HK-2 (cell line): ENCODE results near the gene CAND2.

ENCODE experiments used
- DNase-seq: peaks from one replicate; pipeline ENCODE4 v3.0.0-alpha.2; 2018; ENCODE audit not compliant: unreplicated experiment

CAND2 gene

DNA sequence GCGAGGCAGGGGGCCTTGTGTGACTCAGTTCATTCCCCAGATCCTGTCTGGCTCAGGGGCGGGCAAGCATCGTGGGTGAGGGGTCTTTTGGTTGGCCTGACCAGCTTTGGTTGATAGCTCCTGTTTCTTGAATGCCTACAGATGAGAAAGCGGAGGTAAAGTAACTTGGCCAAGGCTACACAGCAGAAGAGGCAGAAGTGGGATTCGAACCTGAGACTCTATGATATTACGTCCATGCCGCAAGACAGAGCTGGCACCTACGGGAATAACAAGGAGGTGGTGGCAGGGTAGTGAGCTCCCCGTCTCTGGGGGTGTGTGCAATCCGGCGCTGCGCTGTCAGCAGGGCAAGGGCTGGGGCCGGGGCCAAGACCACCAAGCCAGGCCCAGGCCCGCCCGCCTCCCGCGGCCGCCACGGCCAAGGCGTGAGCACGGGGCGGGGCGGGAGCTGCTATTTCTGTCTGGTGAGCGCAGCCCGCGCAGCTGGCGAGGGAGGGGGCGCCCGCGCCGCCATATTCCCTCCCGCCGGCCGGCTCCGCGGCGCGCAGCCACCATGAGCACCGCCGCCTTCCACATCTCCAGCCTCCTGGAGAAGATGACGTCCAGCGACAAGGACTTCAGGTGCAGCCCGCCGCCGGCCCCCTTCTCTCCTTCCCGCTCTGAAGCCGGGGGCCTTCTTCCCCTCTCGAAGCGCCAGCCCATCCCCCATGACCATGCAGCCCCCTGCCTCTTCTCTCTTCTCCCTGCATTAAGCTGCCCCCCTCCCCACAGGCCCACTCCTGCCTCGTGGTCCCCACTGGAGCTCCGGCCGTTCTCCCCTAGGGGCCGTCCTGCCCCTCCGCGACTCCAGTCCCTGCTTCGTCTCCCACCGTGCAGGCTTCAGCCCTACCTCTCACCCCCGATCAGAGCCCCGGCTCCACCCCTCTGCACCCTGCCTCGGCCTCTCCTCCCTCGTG lies at the start of gene CAND2:
Gene CAND2 (plus strand): TSS at position 510 of the 953 bp plus-strand sequence. CDS start 41 bp downstream, at position 551.
- no peak for DNase-seq

DNA sequence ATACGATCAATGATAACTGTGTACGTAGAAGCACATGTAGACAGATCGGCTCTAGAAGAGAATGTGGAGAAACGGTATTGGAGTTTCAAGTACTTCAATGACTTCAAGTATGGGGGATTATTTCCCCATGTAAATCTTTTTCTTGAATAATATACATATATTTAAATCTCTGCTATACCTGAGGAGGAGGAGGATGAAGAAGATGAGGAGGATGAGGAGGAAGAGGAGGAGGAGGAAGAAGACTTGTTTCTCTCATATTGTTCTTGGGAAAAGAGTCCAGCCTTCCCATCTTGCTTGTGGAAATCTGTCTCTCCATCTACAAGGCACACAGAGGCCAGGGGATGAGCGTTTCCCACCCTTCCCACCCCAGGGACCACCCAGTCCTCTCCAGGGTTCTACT lies 48.0 kb upstream of the CAND2 start:
- DNase-seq: no peak

DNA sequence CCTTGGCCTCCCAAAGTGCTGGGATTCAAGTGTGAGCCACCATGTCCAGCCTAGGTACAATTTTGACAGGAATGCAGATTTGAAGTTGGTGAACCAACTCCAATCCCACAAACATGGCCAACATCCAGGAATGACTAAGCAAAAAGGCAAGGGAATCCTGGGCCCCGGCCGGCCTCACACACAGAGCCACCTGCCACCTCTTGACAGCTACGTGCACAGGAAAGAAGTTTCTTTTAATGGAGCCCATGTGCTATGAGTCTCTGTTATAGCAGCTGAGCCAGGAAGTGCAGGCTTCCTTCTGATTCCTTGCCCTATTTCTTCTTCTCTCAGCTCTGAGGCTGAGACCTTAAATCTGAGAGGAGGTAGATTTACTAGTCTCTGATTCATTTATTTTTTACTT lies 46.3 kb upstream of the CAND2 start:
- DNase-seq: peak; percentile 70

DNA sequence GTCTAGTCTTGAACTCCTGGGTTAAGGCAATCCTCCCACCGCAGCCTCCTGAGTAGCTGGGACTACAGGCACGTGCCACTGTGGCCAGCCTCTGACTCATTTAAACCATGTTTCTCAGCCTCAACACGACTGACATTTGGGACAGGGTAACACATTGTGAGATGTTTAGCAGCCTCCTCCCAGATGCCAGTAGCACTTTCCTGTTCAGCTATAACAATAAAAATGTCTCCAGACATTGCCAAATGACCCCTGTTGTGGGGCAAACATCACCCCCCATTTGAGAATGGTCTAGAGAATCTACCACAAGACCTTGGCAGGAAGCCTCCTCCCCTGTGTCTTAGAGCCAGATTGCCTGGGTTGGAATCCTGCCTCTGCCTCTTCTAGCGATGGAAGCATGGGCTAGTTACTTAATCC lies 45.8 kb upstream of the CAND2 start:
- DNase-seq: peak; percentile 37

DNA sequence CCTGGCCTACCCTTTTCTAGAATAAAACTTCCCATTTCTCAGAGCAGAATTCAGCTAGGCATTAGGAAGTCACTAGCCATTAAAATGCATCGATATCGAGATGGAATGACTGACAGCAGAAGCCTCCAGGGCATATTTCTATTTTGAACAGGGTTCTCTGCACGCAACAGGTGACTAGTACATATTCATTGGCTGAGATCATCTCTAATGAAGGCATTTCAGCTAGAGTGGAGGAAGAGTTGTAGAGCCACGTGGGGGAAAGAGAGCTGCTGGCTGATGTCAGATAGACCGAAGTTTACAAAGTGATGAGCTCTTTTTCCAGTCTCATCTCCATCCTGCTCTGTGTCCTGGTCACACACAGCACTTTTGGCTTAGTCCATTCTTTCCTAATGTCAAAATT lies 44.9 kb upstream of the CAND2 start:
- no peak for DNase-seq

DNA sequence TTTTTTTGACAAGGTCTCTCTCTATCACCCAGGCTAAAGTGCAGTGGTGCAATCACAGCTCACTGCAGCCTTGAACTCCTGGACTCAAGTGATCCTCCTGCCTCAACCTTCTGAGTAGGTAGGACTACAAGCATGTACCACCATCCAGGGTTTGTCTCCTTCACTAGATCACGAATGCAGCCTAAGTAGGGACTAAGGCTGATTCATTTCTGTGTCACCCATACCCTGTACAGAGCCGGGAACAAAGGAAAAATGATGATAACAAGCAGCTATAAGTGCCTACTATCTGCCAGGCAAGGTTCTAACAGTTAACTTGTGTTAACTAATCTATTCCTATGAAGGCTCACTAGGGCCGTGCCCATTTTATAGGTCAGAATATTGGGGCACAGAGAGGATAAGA lies 44.4 kb upstream of the CAND2 start:
- DNase-seq: no peak

DNA sequence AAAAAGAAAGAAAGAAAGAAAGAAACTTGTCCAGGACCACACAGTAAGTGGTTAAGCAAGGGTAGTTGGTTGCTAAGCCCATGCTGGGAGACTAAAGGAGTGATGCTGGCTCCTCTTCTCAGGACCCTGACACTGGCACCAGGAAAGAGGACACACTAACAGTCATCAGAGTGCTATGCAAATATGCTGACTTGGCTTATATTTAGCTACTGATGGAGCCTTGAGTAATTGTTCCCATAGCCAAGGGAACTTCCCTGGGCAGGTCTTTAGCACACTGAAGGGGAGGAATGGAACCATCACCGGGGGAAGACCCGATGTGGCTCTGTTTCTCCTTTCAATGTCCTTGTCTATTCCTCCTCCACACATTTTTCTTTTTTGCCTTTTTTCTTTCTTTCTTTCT lies 43.7 kb upstream of the CAND2 start:
- no peak for DNase-seq

DNA sequence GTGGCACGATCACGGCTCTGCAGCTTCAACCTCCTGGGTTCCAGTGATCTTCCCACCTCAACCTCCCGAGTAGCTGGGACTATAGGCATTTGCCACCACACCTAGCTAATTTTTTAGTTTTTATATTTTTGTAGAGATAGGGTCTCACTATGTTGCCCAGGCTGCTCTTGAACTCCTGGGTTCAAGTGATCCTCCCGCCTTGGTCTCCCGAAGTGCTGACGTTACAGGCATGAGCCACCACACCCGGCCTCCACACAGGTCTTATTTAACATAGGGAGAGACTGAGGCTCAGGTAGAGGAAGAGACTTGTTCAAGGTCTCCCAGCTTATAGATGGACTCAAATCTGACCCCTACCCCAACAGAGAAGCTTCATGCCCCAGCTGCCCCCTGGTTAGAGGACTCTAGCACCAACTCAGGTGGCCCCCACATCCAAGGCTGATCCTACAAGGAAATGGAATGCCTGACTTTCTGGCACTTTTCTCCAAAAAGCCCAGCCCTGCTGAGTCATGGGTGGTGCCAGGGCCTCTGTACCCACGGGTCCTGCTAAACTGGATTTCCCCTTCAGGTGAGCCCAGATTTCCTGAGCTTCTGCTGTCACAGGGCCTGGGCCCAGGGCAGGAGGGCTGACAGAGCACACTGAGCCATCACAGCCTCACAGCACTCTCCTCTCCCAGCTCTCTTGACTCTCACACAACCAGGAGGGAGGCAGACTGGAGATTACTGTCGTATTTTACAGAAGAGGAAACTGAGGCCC lies 43.0 kb upstream of the CAND2 start:
- DNase-seq: no peak

DNA sequence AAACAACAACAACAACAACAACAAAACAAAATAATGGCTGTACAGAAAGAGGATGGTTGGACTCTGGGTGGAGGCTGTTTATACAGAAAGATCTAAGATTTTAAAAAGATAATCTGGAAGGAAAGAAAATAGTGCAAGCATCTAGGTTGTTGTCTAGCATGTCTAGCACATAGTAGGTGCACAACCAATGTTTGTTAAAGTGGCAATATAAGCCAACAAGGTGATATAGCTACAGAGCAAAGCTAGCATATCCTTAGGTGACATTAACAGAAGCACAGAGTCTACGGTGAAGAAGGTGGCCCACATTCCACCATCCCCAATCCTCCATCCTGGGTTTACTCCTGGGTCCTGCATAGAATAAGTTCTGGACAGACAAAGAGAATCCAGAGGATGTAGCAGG lies 42.2 kb upstream of the CAND2 start:
- no peak for DNase-seq

DNA sequence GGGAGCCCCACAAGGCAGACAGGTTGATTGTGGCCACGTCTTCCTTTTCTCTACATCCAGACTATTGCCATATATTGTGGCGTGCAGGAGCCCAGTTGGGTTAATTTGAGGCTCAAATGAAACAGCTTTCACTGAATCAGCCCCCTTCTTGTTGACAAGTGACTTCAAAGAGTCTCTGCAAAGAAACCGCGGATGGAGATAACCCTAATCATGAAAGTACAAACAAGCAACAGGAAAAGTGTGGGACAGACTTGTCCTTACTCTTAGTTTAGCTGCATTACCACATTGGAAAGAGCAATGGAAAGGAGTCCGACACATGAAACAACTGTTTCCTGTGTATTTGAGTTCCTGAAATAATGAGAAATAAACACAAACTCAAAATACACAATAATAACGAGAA lies 40.7 kb upstream of the CAND2 start:
- no peak for DNase-seq

DNA sequence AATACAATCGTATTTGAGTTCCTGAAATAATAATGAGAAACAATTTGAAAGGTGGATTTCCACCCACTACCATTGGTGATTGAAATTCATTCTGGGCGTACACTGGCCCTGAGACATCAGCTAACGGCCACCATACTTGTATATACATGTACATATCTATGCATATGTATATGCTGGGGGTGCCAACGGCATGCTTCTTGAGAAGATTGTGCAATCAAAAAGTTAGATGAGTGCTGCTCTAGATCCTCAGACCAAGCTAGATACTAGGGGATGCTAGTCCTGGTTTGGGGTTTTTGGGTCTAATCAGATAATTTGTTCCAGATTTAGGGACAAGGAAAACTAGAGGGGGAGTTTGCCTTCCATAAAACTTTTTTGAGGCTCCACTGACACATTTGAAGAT lies 40.3 kb upstream of the CAND2 start:
- no peak for DNase-seq

DNA sequence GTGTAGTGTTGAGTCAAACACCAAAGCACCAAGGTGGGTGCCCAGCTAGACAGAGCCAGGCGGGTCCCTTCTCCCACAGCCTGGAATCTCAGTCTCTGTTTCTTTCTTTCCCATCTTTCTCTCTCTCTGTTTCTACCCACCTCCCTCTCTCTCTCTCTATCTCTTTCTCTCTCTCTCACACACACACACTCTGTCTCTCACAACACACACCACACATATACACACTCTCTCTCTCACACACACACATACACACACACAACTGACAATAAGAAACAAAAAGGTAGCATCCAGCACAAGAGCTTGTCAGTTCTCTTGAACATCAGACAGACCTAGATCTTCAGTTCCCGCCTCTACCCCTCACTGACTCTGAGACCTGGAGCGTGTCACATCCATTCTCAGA lies 39.8 kb upstream of the CAND2 start:
- DNase-seq: no peak

DNA sequence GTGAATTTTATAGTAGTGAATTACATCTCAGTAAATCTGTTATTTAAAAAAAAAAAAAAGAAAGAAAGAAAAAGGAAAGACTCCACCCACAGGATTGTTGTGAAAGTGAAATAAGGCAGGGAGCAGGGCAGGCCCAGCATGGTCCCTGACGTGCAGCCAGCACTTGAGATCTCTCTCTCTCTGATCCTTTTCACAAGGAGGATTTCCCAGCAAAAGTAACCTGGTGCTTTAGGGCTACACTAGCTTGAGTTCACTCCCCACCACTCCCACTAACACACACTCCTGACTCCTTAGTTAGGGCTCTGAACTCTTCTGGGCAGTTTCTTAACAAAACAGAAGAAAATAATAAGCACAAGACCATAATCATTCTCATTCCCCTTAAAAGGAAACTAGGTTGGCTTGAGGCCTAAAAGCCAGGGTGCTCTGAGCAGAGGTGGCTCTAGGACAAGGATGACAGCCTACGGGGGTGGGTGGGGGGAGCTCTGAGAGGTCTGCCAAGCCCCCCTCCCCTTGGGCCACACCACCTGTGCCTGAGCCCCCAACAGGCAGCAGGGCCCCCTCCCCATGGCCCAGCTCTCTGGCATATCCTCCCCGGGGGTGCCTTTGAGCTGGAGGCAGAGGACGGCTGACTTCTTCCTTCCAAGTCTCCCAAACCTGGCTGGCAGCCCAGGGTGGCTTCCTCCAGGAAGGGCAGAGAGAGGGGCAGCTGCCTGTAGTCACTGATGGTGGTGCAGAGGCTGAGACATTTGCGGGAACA lies 38.3 kb upstream of the CAND2 start:
- no peak for DNase-seq

DNA sequence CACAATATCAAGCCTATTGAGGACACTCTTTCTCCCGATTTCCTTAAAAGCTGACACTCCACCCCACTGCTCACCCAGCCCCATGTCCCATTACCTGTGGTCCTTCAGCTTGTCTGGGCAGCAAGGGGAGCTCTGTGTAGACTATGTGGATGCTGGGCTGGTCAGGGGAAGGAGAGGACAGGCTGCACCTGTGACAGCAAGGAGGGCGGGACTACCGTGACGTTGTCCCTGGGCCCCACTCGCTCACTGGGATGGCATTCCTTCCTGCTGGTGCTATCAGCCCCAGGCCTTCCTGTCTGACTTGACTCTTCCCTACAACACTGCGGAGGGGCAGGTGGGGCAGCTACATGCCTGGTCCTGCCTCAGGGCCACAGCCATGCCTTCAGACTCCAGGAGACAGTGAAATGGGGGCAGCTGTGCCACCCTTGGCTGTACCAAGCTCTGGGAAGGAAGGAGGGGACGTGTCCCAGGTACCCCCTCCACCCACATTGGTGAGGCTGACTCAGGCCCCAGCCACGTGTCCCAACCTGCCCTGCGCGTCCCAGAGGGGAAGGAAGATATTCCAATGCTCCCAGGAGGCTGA lies 37.3 kb upstream of the CAND2 start, which contains the start of gene TMEM40:
Gene TMEM40 (minus strand): TSS at position 163 of the 583 bp plus-strand sequence. CDS start 9,427 bp downstream, outside the sequence.
- DNase-seq: no peak

DNA sequence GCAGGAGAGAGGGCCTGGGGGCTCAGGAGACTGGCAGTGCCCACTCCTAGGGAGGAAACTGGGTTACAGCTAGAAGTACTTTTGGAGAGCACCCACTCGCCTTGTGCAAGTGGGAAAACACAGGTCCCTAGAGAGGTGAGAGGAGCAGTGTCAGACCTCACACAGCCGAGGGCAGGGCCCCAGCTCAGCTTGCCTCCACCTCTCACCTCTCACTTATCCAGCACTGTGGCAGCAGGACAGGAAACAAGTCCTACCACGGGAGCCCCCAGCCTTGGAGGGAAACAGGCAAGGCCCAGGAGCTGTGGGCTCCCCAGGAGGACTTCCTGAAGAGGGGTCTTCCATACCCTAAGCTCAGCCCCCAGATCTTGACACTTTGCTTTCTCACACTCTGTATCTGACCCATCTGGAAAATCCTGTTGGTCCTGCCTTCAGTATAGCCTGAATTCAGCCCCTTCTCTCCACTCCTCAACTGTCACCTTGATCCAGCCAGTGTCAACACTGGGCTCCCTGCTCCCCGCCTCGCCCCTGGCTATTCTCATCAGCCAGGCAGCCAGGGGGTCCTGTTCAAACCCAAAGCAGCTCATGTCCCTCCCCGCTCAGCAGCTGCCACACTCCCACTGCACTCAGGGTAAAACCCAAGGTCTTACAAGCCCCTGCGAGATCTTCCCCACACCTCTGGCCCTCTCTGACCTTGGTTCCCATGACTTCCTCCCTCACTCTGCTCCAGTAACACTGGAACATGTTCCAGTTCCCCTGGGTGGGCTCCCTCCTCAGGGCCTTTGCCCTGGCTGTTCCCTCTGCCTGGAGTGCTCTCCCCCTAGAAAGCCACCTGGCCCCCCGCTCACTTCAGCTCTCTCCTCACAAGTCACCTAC lies 36.6 kb upstream of the CAND2 start:
- DNase-seq: no peak

DNA sequence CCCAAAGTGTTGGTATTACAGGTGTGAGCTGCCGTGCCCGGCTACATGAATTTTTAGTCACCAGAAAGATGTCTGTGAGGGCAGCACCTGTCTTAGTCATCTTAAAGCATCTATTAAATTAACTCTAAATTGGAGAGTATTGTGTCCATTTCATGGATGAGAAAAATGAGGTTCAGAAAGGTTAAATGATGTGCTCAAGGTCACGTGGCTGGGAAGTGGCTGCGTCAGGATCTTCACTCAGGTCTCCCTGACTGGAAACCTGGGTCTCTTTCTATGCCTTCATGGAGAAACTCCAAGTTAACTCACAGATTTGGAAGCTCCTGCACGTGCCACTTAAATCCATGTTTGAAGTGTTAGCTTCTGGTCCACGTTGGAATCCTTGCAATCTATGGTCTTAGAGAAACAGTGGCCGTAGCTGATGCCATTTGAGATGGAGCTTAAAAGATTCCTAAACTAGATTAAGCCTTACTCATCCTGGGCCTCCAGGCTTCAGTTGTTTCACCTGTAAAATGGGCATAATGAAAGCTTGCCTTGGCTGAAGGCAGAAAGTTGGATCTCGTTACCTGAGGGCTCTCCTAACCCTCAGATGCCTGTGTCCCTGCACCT lies 32.2 kb upstream of the CAND2 start:
- no peak for DNase-seq

DNA sequence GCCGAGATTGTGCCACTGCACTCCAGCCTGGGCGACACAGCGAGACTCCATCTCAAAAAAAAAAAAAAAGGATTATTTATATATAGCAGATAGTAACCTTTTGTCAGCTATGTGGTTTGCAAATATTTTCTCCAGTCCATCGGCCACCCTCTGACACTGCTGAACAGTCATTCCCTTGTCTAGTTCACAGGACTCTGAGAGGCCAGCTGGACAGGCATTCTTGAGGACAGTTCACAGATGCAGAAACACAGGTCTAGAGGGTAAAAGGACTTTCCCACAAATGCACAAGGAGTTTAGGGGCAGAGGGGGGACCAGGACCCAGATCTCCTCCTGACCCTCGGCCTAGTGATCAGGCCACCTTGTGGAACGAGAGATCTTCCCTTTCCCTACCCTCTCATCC lies 29.9 kb upstream of the CAND2 start:
- no peak for DNase-seq

DNA sequence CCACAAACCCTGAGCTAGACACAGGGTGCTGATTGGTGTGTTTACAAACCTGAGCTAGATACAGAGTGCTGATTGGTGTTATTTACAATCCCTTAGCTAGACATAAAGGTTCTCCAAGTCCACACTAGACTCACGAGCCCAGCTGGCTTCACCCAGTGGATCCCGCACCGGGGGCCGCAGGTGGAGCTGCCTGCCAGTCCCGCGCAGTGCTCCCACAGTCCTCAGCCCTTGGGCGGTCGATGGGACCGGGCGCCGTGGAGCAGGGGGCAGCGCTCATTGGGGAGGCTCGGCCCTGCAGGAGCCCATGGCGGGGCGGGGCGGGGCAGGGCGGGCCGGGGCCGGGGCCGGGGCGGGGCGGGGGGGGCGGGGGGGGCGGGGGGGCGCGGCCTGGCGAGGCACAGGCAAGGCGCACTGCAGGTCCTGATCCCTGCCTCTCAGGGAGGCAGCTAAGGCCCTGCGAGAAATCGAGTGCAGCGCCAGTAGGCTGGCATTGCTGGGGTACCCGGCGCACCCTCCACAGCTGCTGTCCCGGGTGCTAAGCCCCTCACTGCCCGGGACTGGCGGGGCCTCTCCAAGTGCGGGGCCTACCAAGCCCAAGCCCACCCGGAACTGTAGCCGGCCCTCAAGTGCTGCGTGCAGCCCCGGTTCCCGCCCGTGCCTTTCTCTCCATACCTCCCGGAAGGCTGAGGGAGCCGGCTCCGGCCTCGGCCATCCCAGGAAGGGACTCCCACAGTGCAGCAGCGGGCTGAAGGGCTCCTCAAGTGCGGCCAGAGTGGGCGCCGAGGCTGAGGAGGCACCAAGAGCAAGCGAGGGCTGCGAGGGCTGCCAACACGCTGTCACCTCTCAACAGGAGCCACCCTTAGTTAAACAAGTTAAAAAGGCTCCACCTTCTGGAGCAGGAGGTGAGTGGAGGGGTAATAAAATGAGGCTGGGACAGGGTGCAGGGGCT lies 27.6 kb upstream of the CAND2 start:
- no peak for DNase-seq

DNA sequence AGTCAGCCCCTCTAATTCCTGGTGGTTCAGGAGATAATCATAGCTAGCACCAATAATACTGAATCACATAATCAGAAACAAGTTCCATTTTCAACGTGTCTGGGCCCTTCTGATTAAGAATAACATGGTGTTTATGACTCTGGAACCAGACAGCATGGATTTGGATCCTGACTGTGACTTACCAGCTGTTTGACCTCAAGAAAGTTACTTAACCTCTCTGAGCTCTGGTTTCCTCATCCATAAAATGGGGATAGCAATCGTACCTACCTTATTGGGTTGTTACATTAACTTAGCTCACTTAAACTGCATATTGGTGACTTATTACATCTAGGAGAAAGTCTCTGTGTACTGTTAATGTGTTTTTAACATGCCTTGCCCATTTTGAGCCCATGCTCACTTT lies 26.7 kb upstream of the CAND2 start:
- DNase-seq: no peak
